Liver (tissue), 9 donors: ENCODE data around the gene PTPN4. TPM values are rescaled to one million over a fixed set of nuclear protein-coding genes. Genes with fewer than 3 reads are reported as not detected.

ENCODE experiments used
- DNase-seq: peaks from one replicate; pipeline ENCODE4 v3.0.0-alpha.2; 2017; ENCODE audit warnings: low spot score
- H3K27ac ChIP-seq, 2 donors: one replicate each; pipeline ENCODE4 v1.7.0; 2013; ENCODE audit warnings: inconsistent platforms in 2 of 2, low read length in 2 of 2, control low read depth in 1 of 2, low read depth in 1 of 2, mild to moderate bottlenecking in 1 of 2
- H3K27me3 ChIP-seq, 4 donors: one replicate each; pipeline versions ENCODE4 v1.6.1 to v1.7.0; 2013; ENCODE audit warnings: low read length in 3 of 4, inconsistent platforms in 1 of 4, mild to moderate bottlenecking in 1 of 4, moderate library complexity in 1 of 4; ENCODE audit not compliant: control insufficient read depth in 4 of 4, insufficient read depth in 4 of 4
- H3K36me3 ChIP-seq, 4 donors: one replicate each; pipeline versions ENCODE4 v1.6.1 to v1.7.0; 2013; ENCODE audit warnings: low read length in 3 of 4, mild to moderate bottlenecking in 3 of 4, low read depth in 1 of 4, moderate library complexity in 1 of 4; ENCODE audit not compliant: control insufficient read depth in 4 of 4, insufficient read depth in 3 of 4
- H3K4me1 ChIP-seq, 4 donors: one replicate each; pipeline versions ENCODE4 v1.6.1 to v1.7.0; 2013; ENCODE audit warnings: low read length in 3 of 4, mild to moderate bottlenecking in 3 of 4, moderate library complexity in 1 of 4; ENCODE audit not compliant: control insufficient read depth in 4 of 4, insufficient read depth in 4 of 4
- H3K4me3 ChIP-seq, 3 donors: one replicate each; pipeline versions ENCODE4 v1.6.1 to v1.7.0; 2013; ENCODE audit warnings: low read length in 3 of 3, control low read depth in 1 of 3, low read depth in 1 of 3, mild to moderate bottlenecking in 1 of 3
- H3K9ac ChIP-seq, 2 donors: one replicate each; pipeline ENCODE4 v1.7.0; 2013; ENCODE audit warnings: low read length in 2 of 2, mild to moderate bottlenecking in 2 of 2, moderate library complexity in 2 of 2, control low read depth in 1 of 2, low read depth in 1 of 2
- H3K9me3 ChIP-seq, 4 donors: one replicate each; pipeline versions ENCODE4 v1.6.1 to v1.7.0; 2013; ENCODE audit warnings: low read length in 3 of 4; ENCODE audit not compliant: control insufficient read depth in 4 of 4
- EGR1 ChIP-seq, 2 donors: IDR thresholded peaks; 2 replicates each; pipeline ENCODE4 v1.6.1; 2016 to 2018; ENCODE audit warnings: antibody characterized with exemption in 2 of 2, low read depth in 2 of 2
- FOXA1 ChIP-seq: IDR thresholded peaks from 2 replicates; pipeline ENCODE4 v1.6.1; 2016; ENCODE audit warnings: antibody characterized with exemption
- FOXA2 ChIP-seq: IDR thresholded peaks from 2 replicates; pipeline ENCODE4 v1.6.1; 2016; ENCODE audit warnings: antibody characterized with exemption
- GABPA ChIP-seq, 2 donors: IDR thresholded peaks in 1 of 2; conservative IDR thresholded peaks in 1 of 2; 2 replicates each; pipeline ENCODE4 v1.6.1; 2016; ENCODE audit warnings: antibody characterized with exemption in 2 of 2, mild to moderate bottlenecking in 1 of 2, moderate library complexity in 1 of 2
- HNF4A ChIP-seq, 2 donors: conservative IDR thresholded peaks; 2 replicates each; pipeline ENCODE4 v1.6.1; 2016; ENCODE audit warnings: antibody characterized with exemption in 2 of 2, mild to moderate bottlenecking in 2 of 2
- HNF4G ChIP-seq: IDR thresholded peaks from 2 replicates; pipeline ENCODE4 v1.6.1; 2016; ENCODE audit warnings: antibody characterized with exemption
- JUND ChIP-seq, 2 donors: IDR thresholded peaks; 2 replicates each; pipeline ENCODE4 v1.6.1; 2016; ENCODE audit warnings: antibody characterized with exemption in 2 of 2
- RAD21 ChIP-seq, 2 donors: IDR thresholded peaks; 2 replicates each; pipeline ENCODE4 v1.6.1; 2016; ENCODE audit warnings: antibody characterized with exemption in 2 of 2, mild to moderate bottlenecking in 2 of 2
- RXRA ChIP-seq, 2 donors: IDR thresholded peaks; 2 replicates each; pipeline ENCODE4 v1.6.1; 2017 to 2018; ENCODE audit warnings: antibody characterized with exemption in 2 of 2, mild to moderate bottlenecking in 1 of 2
- SP1 ChIP-seq: IDR thresholded peaks from 2 replicates; pipeline ENCODE4 v1.6.1; 2018; ENCODE audit warnings: antibody characterized with exemption, mild to moderate bottlenecking
- TAF1 ChIP-seq: conservative IDR thresholded peaks from 2 replicates; pipeline ENCODE4 v1.6.1; 2016; ENCODE audit warnings: antibody characterized with exemption, mild to moderate bottlenecking
- WGBS: extraction: QIAGEN DNeasy Blood & Tissue Kit; methylation state at CpG from one replicate; pipeline ENCODE4 v1.1.7; 2013; 5-methylcytosine and 5-hydroxymethylcytosine counted together
- polyA plus RNA-seq, 2 donors: library from polyadenylated mRNA; stranded (reverse) in 1 of 2; unstranded in 1 of 2; fragments of 200-250 nt in 1 of 2; fragments of >200 nt in 1 of 2; fragmentation: Nextera tagmentation in 1 of 2; extraction: Ambion mirVana in 1 of 2; gene quantifications; one replicate each; pipeline versions ENCODE4 v1.2.1 to v1.2.3, GENCODE V29; 2013 to 2015
- total RNA-seq, 2 donors: library from RNA; depleted of rRNA; stranded (reverse); fragments of >200 nt; gene quantifications; one replicate each; pipeline ENCODE4 v1.2.3, GENCODE V29; 2014
- TF ChIP-seq, protein P1 (sequence below): IDR thresholded peaks from 2 replicates; pipeline ENCODE4 v1.6.1; 2016; ENCODE audit warnings: antibody characterized with exemption
- TF ChIP-seq, protein P2 (sequence below): IDR thresholded peaks from 2 replicates; pipeline ENCODE4 v1.6.1; 2016; ENCODE audit warnings: antibody characterized with exemption
- TF ChIP-seq, protein P3 (sequence below): fragments of 150-350 bp; IDR thresholded peaks from 2 replicates; pipeline ENCODE4 v1.5.1; 2017; ENCODE audit warnings: improper control_type of control experiment, low read depth, low read length; ENCODE audit not compliant: missing input control
- TF ChIP-seq, protein P4 (sequence below): IDR thresholded peaks from 2 replicates; pipeline ENCODE4 v1.6.1; 2016; ENCODE audit warnings: antibody characterized with exemption
- donor health status: healthy.
- donor health status: healthy.
- donor health status: healthy.
- donor health status: healthy.
- donor health status: healthy.

Gene PTPN4
- total and polyA plus RNA-seq, 4 donors = 4.2 to 34.6 (median 9.5) TPM

DNA sequence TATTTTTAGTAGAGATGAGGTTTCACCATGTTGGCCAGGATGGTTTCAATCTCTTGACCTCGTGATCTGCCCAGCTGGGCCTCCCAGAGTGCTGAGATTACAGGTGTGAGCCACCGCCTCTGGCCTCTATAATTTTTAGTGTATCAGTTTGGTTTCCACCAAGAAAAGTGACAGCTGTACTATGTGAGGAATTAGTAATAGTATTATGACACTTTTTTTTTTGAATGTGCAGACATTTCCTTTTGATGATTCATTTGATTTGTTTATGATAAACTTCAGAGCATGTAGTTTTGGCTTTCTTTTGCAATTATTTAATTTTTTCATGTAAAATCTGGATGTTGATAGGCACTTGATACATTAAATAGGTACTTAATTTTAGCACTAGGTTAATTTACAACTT, 61.5 kb downstream of the PTPN4 start:
- H3K4me3 ChIP-seq = no peak overlapping the region
- no peaks in the 10 kb centered on the region for H3K36me3 ChIP-seq
- H3K9ac ChIP-seq = no peak overlapping the region
- no peak overlapping the region for H3K27ac ChIP-seq
- TF ChIP-seq FOXA1 (no peak), RXRA (IDR thresholded peaks at IDR 0.05) (no peak), FOXA2 (no peak), HNF4A (conservative IDR thresholded peaks at IDR 0.05) (no peak)
- TF ChIP-seq, protein P1, sequence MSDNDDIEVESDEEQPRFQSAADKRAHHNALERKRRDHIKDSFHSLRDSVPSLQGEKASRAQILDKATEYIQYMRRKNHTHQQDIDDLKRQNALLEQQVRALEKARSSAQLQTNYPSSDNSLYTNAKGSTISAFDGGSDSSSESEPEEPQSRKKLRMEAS = no peak
- TF ChIP-seq, protein P2, sequence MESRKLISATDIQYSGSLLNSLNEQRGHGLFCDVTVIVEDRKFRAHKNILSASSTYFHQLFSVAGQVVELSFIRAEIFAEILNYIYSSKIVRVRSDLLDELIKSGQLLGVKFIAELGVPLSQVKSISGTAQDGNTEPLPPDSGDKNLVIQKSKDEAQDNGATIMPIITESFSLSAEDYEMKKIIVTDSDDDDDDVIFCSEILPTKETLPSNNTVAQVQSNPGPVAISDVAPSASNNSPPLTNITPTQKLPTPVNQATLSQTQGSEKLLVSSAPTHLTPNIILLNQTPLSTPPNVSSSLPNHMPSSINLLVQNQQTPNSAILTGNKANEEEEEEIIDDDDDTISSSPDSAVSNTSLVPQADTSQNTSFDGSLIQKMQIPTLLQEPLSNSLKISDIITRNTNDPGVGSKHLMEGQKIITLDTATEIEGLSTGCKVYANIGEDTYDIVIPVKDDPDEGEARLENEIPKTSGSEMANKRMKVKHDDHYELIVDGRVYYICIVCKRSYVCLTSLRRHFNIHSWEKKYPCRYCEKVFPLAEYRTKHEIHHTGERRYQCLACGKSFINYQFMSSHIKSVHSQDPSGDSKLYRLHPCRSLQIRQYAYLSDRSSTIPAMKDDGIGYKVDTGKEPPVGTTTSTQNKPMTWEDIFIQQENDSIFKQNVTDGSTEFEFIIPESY = no peak
- H3K9me3 ChIP-seq = no peaks in the 10 kb centered on the region
- no peaks in the 10 kb centered on the region for H3K27me3 ChIP-seq
- WGBS = 90% methylated on average over 2 of the region's 2 CpGs
- no peaks in the 10 kb centered on the region for H3K4me1 ChIP-seq
- no peak for DNase-seq

DNA sequence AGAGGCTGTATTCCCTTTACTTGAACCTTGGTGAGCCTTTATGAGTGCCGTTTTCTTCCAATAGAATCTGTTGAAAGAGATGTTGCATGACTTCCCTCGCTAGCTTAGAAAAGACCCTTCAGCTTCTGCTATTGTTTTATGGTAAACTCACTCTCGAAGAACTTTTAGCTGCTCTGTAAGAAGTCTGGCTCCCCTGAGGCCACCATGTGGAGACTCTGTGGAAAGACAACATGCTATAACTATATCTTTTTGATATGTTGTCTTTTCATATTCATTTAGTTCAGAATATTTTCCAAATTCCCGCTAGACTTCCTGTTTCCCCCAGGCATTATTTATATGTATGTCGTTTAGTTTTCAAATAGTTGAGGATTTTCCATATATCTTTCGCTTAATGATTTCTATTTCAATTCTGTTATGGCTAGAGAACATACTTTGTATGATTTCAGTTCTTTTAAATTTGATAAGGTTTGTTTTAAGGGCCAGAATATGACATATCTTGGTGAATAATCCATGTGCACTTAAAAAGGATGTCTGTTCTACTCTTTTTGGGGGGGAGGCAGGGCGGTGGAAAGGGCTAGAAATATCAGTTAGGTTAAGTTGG, 64.1 kb downstream of the PTPN4 start:
- Histone ChIP-seq H3K27me3 (no peaks in the 10 kb centered on the region), H3K27ac (no peak overlapping the region), H3K36me3 (no peaks in the 10 kb centered on the region), H3K9ac (no peak overlapping the region), H3K4me3 (no peak overlapping the region), H3K4me1 (no peaks in the 10 kb centered on the region), H3K9me3 (no peaks in the 10 kb centered on the region)
- no peak for DNase-seq
- 60% methylated on average over 7 of the region's 7 CpGs for WGBS
- TF ChIP-seq, protein P3, sequence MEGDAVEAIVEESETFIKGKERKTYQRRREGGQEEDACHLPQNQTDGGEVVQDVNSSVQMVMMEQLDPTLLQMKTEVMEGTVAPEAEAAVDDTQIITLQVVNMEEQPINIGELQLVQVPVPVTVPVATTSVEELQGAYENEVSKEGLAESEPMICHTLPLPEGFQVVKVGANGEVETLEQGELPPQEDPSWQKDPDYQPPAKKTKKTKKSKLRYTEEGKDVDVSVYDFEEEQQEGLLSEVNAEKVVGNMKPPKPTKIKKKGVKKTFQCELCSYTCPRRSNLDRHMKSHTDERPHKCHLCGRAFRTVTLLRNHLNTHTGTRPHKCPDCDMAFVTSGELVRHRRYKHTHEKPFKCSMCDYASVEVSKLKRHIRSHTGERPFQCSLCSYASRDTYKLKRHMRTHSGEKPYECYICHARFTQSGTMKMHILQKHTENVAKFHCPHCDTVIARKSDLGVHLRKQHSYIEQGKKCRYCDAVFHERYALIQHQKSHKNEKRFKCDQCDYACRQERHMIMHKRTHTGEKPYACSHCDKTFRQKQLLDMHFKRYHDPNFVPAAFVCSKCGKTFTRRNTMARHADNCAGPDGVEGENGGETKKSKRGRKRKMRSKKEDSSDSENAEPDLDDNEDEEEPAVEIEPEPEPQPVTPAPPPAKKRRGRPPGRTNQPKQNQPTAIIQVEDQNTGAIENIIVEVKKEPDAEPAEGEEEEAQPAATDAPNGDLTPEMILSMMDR = peak; percentile 75
- TF ChIP-seq RAD21 (IDR thresholded peaks at IDR 0.05) = peak; percentile 83 to 88
- no peak for TF ChIP-seq JUND (IDR thresholded peaks at IDR 0.05)
- no peak for TF ChIP-seq FOXA1
- no peak for TF ChIP-seq EGR1 (IDR thresholded peaks at IDR 0.05; ENCODE audit: low read depth in 2 of 2)
- TF ChIP-seq, protein P1 = no peak

DNA sequence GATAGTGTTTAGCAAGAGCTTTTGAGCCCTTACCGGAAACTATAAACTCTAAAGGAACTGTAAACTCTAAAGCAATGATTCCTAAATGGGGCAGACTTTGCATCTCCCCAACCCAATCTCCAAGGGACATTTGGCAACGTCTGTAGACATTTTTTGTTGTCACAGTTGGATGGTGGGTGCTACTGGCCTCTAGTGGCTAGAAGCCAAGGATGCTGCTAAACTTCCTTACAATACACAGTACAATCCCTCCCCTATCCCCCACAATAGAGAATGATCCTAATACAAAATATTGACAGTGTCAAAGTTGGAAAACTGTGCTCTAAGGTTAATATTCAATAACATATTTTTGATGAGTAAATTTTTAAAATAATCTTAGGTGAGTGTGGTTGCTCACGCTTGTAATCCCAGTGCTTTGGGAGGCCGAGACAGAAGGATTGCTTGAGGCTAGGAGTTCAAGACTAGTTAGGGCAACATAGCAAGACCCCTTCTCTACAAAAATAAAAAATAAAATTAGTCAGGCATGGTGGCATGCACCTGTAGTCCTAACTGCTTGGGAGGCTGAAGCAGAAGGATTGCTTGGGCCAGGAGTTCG, 66.7 kb downstream of the PTPN4 start:
- no peak overlapping the region for H3K9ac ChIP-seq
- H3K9me3 ChIP-seq = peaks cover 0 to 1% (median 0%) of the 10 kb centered on the region in 4 donors
- no peak overlapping the region for H3K4me3 ChIP-seq
- DNase-seq = no peak
- WGBS = 78% methylated on average over 5 of the region's 5 CpGs
- no peak overlapping the region for H3K27ac ChIP-seq
- no peaks in the 10 kb centered on the region for H3K36me3 ChIP-seq
- H3K27me3 ChIP-seq = no peaks in the 10 kb centered on the region
- H3K4me1 ChIP-seq = no peaks in the 10 kb centered on the region
- no peak for TF ChIP-seq GABPA (IDR thresholded peaks at IDR 0.05 in 1 of 2, conservative IDR thresholded peaks at IDR 0.05 in 1 of 2)
- TF ChIP-seq, protein P4, sequence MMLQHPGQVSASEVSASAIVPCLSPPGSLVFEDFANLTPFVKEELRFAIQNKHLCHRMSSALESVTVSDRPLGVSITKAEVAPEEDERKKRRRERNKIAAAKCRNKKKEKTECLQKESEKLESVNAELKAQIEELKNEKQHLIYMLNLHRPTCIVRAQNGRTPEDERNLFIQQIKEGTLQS = no peak
- TF ChIP-seq SP1 = no peak
- TF ChIP-seq TAF1 = no peak
- peak; percentile 66 to 77 for TF ChIP-seq RAD21 (IDR thresholded peaks at IDR 0.05)
- TF ChIP-seq, protein P2 = no peak
- TF ChIP-seq, protein P3 = peak; percentile 45
- TF ChIP-seq HNF4G = no peak
